Spleen (tissue), 11 donors: ENCODE results near the gene HYAL2. TPM values are rescaled to one million over a fixed set of nuclear protein-coding genes. Genes with fewer than 3 reads are reported as not detected.

Source experiments
- DNase-seq: peaks from one replicate; pipeline ENCODE4 v3.0.0-alpha.2; 2020
- H3K27ac ChIP-seq, 8 donors: fragments of 200-600 bp; sonication (generic) in 7 of 8; 1 replicate in 4 of 8; 2 replicates in 4 of 8; pipeline versions ENCODE4 v1.5.0 to v1.8.0; 2016 to 2021; ENCODE audit warnings: inconsistent platforms in 4 of 8, mild to moderate bottlenecking in 4 of 8, moderate library complexity in 1 of 8
- H3K27me3 ChIP-seq, 7 donors: fragments of 200-600 bp; sonication (generic) in 6 of 7; replicated peaks in 1 of 7; 1 replicate in 4 of 7; 2 replicates in 3 of 7; pipeline versions ENCODE4 v1.5.0 to v1.8.0; 2016 to 2021; ENCODE audit warnings: inconsistent platforms in 3 of 7, mild to moderate bottlenecking in 1 of 7
- H3K36me3 ChIP-seq, 6 donors: fragments of 200-600 bp; sonication (generic) in 5 of 6; 1 replicate in 4 of 6; 2 replicates in 2 of 6; pipeline versions ENCODE4 v1.5.0 to v1.8.0; 2016 to 2021; ENCODE audit warnings: inconsistent platforms in 2 of 6
- H3K4me1 ChIP-seq, 6 donors: fragments of 200-600 bp; sonication (generic) in 5 of 6; 1 replicate in 3 of 6; 2 replicates in 3 of 6; pipeline versions ENCODE4 v1.5.0 to v1.8.0; 2016 to 2021; ENCODE audit warnings: inconsistent platforms in 3 of 6
- H3K4me3 ChIP-seq, 8 donors: fragments of 200-600 bp; sonication (generic) in 7 of 8; 1 replicate in 4 of 8; 2 replicates in 4 of 8; pipeline versions ENCODE4 v1.5.0 to v1.8.0; 2016 to 2021; ENCODE audit warnings: inconsistent platforms in 4 of 8, mild to moderate bottlenecking in 4 of 8, moderate library complexity in 2 of 8
- H3K9me3 ChIP-seq, 8 donors: fragments of 200-600 bp; sonication (generic) in 7 of 8; 1 replicate in 4 of 8; 2 replicates in 4 of 8; pipeline versions ENCODE4 v1.5.0 to v1.8.0; 2016 to 2021; ENCODE audit warnings: inconsistent platforms in 4 of 8
- POLR2A ChIP-seq, 3 donors: fragments of 450-650 bp; IDR thresholded peaks; one replicate each; pipeline ENCODE4 v1.5.1; 2017; ENCODE audit warnings: antibody characterized with exemption in 3 of 3, mild to moderate bottlenecking in 1 of 3
- POLR2AphosphoS5 ChIP-seq, 3 donors: sonication (generic); formaldehyde crosslinking; IDR thresholded peaks; one replicate each; pipeline ENCODE4 v1.5.1; 2017; ENCODE audit warnings: antibody characterized with exemption in 3 of 3
- WGBS, 5 donors: extraction: QIAGEN DNeasy Blood & Tissue Kit in 3 of 5; methylation state at CpG; one replicate each; pipeline versions ENCODE4 v1.1.5 to v1.1.7; 2013 to 2018; 5-methylcytosine and 5-hydroxymethylcytosine counted together
- intact Hi-C: fragments of 100-400 bp; cut with DNase I; formaldehyde crosslinking; loops from one replicate; pipeline ENCODE4 v1.15.0; 2023; ENCODE audit warnings: low total_unique reads
- polyA plus RNA-seq, 3 donors: library from polyadenylated mRNA; stranded (reverse); fragments of 200-250 nt; gene quantifications; one replicate each; pipeline ENCODE4 v1.2.1, GENCODE V29; 2013
- total RNA-seq, 7 donors: library from RNA; depleted of rRNA in 3 of 7; stranded (reverse); fragments of >200 nt in 3 of 7; fragmentation: NEBNext Ultra II Directional in 4 of 7; extraction: Animal tissue kit (Norgen Biotek cat#: 25700) in 4 of 7; gene quantifications; one replicate each; pipeline versions ENCODE4 v1.1.0 to v1.2.1, GENCODE V29; 2016 to 2021
- TF ChIP-seq, protein P1 (sequence below), 11 experiments: fragments of 200-600 bp in 7 of 11; fragments of 450-650 bp in 4 of 11; sonication (generic) in 4 of 11; IDR thresholded peaks in 8 of 11; conservative IDR thresholded peaks in 3 of 11; 1 replicate in 7 of 11; 2 replicates in 4 of 11; pipeline versions ENCODE4 v1.4.0 to v1.8.0; 2016 to 2021; ENCODE audit warnings: antibody characterized with exemption in 11 of 11, inconsistent platforms in 4 of 11, mild to moderate bottlenecking in 1 of 11
- donor health status: healthy with polysubstance abuse.
- donor health status: DM: no; HTN: no; CAD: no; lungs with moderate emphysema.
- donor health status: DM: no; HTN: no; CAD: no.
- donor health status: Bipolar disorder and iron deficiency.
- donor health status: healthy.
- donor health status: DM: no; HTN: no; CAD: no.
- donor health status: DM: yes; HTN: yes; CAD: no.

Gene HYAL2
- total and polyA plus RNA-seq, 10 donors, result 108 to 746 (median 322) TPM

DNA sequence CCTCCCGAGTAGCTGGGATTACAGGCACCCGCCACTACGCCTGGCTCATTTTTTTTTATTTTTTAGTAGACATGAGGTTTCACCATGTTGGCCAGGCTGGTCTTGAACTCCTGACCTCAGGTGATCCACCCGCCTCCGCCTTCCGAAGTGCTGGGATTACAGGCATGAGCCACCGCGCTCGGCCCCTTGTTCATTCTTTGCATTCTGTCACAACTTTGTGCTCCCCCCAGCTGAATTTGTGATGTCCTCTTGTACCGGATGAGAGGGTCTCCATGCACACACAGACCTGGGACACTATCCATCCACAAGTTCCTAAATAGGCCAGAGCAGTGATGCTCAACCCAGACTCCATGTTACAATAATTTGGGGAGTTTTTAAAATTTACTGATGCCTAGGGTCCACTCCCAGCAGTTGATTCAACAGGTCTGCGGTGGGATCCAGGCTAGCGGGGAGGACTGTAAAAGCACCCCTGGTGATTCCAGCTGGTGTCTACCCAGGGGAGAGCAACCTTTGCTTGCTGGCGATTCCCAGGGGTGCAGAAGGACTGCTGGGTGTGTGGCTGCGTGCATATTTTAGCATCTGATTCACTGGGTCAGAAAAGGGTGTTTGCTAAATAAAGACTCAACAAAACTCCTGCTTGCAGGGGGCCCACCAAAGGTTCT is 17.1 kb upstream of the HYAL2 start:
- no peaks in the 10 kb centered on the region for H3K9me3 ChIP-seq
- DNase-seq, result peak; percentile 79
- H3K27me3 ChIP-seq, result no peaks in the 10 kb centered on the region

DNA sequence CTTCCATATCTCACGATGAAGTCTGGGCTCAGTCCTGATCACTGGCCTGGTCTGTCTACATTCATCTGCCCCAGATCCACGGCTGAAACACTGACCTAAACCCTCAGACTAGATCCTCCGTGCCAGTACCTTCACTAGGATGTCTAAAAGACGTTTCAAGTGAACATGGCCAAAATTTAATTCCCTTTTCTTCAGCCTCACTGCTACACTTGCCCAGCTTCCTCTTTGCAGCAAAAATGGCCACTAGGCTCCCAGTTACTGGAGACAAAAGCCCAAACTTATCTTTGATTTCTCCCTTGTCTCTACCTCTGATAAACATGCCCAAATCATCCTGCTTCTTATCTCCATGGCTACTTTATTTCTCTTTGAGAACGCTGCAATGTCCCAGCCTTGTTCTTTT is 16.4 kb upstream of the HYAL2 start:
- peak overlapping the region; percentile 92 to 99 (median 98) for H3K27ac ChIP-seq
- 31 to 48% (median 32%) methylated on average over 5 of the region's 5 CpGs for WGBS, 5 donors
- H3K4me3 ChIP-seq, result peak overlapping the region in 7 of 8 donors; percentile 55 to 86 (median 74)
- H3K4me1 ChIP-seq, result peaks cover 55 to 95% (median 79%) of the 10 kb centered on the region in 6 donors
- intact Hi-C loops, result no loop called here
- DNase-seq, result no peak
- peaks cover 0 to 18% (median 0%) of the 10 kb centered on the region in 6 donors for H3K36me3 ChIP-seq
- no peaks in the 10 kb centered on the region for H3K9me3 ChIP-seq
- no peak for TF ChIP-seq POLR2A (IDR thresholded peaks at IDR 0.05)
- TF ChIP-seq, protein P1, sequence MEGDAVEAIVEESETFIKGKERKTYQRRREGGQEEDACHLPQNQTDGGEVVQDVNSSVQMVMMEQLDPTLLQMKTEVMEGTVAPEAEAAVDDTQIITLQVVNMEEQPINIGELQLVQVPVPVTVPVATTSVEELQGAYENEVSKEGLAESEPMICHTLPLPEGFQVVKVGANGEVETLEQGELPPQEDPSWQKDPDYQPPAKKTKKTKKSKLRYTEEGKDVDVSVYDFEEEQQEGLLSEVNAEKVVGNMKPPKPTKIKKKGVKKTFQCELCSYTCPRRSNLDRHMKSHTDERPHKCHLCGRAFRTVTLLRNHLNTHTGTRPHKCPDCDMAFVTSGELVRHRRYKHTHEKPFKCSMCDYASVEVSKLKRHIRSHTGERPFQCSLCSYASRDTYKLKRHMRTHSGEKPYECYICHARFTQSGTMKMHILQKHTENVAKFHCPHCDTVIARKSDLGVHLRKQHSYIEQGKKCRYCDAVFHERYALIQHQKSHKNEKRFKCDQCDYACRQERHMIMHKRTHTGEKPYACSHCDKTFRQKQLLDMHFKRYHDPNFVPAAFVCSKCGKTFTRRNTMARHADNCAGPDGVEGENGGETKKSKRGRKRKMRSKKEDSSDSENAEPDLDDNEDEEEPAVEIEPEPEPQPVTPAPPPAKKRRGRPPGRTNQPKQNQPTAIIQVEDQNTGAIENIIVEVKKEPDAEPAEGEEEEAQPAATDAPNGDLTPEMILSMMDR (IDR thresholded peaks at IDR 0.05 in 8 of 11, conservative IDR thresholded peaks at IDR 0.05 in 3 of 11), result peak in 3 of 11 experiments; percentile 11 to 29 (median 16)
- H3K27me3 ChIP-seq, result no peaks in the 10 kb centered on the region

More for the DNA sequence above, 17.1 kb upstream of the HYAL2 start:
- Histone ChIP-seq H3K27ac (peak overlapping the region; percentile 92 to 99 (median 98)), H3K4me3 (peak overlapping the region; percentile 55 to 86 (median 70)), H3K36me3 (peaks cover 0 to 11% (median 0%) of the 10 kb centered on the region in 6 donors), H3K4me1 (peaks cover 48 to 89% (median 72%) of the 10 kb centered on the region in 6 donors)
- 39 to 61% (median 56%) methylated on average over 12 to 14 of the region's 14 CpGs for WGBS, 5 donors
- TF ChIP-seq, protein P1 (IDR thresholded peaks at IDR 0.05 in 8 of 11, conservative IDR thresholded peaks at IDR 0.05 in 3 of 11), result no peak
- TF ChIP-seq POLR2A (IDR thresholded peaks at IDR 0.05), result no peak
- TF ChIP-seq POLR2AphosphoS5 (IDR thresholded peaks at IDR 0.05), result no peak
- intact Hi-C loops, result no loop called here

DNA sequence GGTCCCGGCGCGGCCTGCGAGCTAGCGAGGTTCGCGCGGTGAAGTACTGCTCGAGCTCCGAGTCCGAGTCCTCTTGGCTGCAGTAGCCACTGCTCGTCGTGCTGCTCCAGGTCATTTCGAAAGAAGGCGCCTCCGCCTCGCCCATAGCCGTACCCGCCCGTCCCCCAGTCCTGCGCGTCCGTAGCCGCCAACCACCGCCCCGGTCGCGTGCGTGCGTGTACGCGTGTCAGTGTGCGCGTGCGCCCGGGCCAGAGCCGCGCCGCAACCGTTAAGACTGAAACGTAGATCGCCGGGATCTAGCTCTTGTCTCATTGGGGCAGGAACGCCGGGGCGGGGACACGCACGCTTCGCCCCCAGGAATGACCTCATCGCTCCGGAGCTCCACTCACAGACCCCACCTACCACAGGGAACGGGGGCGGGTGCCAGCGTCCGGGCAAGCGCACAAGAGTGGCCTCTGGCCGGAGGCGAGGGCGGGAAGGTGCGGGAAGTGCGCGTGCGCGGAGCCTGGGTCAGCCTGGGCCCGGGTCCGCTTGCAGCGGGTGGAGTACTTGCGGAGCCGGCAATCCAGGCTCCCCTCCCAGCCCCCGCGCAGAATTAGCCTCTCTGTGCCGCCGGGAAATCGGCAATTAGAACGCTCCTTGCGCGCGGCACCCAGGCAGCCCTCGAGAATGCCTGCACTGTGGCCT is 14.8 kb upstream of the HYAL2 start:
- H3K36me3 ChIP-seq, result peaks cover 0 to 33% (median 5%) of the 10 kb centered on the region in 6 donors
- H3K27me3 ChIP-seq, result no peaks in the 10 kb centered on the region
- H3K27ac ChIP-seq, result peak overlapping the region; percentile 92 to 99 (median 98)
- peaks cover 65 to 97% (median 91%) of the 10 kb centered on the region in 6 donors for H3K4me1 ChIP-seq
- DNase-seq, result peak; percentile 99
- 0% methylated on average over 42 to 79 of the region's 79 CpGs for WGBS, 5 donors
- intact Hi-C loops, result no loop called here
- TF ChIP-seq POLR2AphosphoS5 (IDR thresholded peaks at IDR 0.05), result peak; percentile 97 to 99 (median 99)
- TF ChIP-seq, protein P1 (IDR thresholded peaks at IDR 0.05 in 8 of 11, conservative IDR thresholded peaks at IDR 0.05 in 3 of 11), result peak in 1 of 11 experiments; percentile 7
- peak; percentile 30 to 83 (median 76) for TF ChIP-seq POLR2A (IDR thresholded peaks at IDR 0.05)
- no peaks in the 10 kb centered on the region for H3K9me3 ChIP-seq
- peak overlapping the region; percentile 54 to 86 (median 70) for H3K4me3 ChIP-seq
